AG09309 (cell line): ENCODE data around the gene TMEM270.

Experiments used
- DNase-seq: peaks from one replicate; pipeline ENCODE4 v3.0.0-alpha.2; 2010; ENCODE audit warnings: low read depth
- H3K4me3 ChIP-seq: 2 replicates; pipeline ENCODE4 v1.5.1; 2011; ENCODE audit warnings: mild to moderate bottlenecking, low read depth, low read length, moderate library complexity; ENCODE audit not compliant: control insufficient read depth
- CTCF ChIP-seq: IDR thresholded peaks from 2 replicates; pipeline ENCODE4 v1.5.1; 2011; ENCODE audit warnings: mild to moderate bottlenecking, low read depth, low read length, inconsistent platforms; ENCODE audit not compliant: insufficient read depth, control insufficient read depth; ENCODE audit errors: missing control alignments

TMEM270 gene

DNA sequence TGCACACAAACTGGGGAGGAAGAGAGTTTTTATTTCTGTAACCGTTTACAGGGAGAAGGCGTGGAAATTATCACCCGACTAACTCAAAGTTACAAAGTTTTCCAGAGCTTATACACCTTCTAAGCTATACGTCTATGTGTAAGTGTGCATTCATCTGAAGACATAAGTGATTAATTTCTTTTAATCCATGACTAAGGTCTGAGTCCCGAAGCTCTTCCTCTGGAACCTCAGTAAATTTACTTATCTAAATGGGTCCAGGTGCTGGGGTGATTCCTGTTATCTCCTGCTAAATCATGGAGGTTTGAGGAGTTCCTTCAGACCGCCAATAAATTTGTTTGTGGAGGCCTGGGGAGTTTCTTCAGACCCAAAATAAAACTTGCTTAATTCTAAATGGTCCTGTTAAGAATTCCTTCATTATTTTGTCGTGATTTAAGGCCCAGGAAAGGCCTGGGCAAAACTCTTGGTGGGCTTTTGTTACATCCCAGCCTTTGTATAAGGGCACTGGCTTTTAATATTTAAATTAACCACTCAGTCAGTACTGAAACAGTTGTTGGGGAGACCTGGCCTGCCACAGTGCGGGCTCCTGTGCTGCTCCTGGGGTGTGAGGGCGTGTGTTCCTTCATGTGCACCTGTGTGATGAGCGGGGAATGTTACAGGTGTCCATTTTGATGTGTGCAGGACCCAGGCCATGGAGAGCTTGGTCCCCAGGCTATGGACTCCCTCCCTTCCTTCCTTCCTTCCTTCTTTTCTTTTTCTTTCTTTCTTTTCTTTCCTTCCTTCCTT, 12.8 kb upstream of the TMEM270 start:
- no peak for TF ChIP-seq CTCF
- no peak for DNase-seq
- H3K4me3 ChIP-seq: no peak overlapping the region

- no peak overlapping the region for H3K4me3 ChIP-seq
- TF ChIP-seq CTCF: no peak
- peak; percentile 99 for DNase-seq
Observed at GRCh38 chr7:73850781-73851207, 10.2 kb upstream of the TMEM270 start.

GRCh38 chr7:73851410-73852338, 9.3 kb upstream of the TMEM270 start:
- TF ChIP-seq CTCF: no peak
- peak; percentile 91 for DNase-seq

GRCh38 chr7:73852500-73852899, 8.5 kb upstream of the TMEM270 start:
- no peak for TF ChIP-seq CTCF
- no peak for DNase-seq

More at GRCh38 chr7:73851410-73852338, 9.3 kb upstream of the TMEM270 start:
- no peak overlapping the region for H3K4me3 ChIP-seq

DNA sequence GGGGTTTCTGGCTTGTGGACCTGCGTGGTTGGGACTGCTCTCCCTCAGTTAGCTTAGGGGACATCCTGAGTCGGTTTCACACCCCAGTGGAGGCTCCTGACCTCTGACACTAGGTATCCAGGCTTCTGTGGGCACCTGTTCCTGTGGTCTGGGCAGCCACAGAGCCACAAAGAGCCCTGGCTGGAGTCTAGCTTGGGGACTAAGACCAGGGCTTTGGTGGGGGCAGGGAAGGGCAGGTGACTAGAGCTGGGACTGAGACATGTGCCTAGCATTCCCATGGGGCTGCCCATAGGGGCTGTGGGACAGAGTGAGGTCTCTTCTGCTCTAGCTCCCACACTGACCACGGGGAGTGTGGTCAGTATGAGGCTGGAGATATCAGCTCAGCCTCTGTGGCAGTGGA, 4.0 kb upstream of the TMEM270 start:
- H3K4me3 ChIP-seq: no peak overlapping the region
- DNase-seq: no peak
- TF ChIP-seq CTCF: no peak

More at GRCh38 chr7:73852500-73852899, 8.5 kb upstream of the TMEM270 start:
- H3K4me3 ChIP-seq: no peak overlapping the region

DNA sequence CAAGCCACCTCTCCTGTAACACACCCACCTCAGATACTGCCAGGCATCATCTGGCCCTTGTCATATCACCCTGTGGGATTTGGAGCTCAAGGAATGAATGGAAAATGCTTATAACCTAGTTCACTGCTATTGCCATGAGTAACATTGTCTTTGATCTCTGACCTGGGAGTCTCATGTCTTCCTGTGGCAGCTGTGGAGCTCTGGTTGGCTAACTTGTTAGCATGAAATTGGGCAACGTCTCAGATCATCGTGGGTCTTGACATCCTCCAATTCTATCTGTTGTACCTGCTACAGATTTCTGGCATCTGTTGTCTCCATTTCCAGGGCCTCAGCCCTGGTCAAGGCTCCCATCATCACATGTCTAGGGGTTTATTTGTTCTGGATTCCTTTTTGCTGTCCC, 2.2 kb upstream of the TMEM270 start:
- no peak for TF ChIP-seq CTCF
- H3K4me3 ChIP-seq: no peak overlapping the region
- DNase-seq: no peak
